AG04450 (cell line): ENCODE results near the gene SUN1. TPM values are rescaled to one million over a fixed set of nuclear protein-coding genes. Genes with fewer than 3 reads are reported as not detected.

Experiments used
- CTCF ChIA-PET: fragments of 300-600, 350-600 bp; formaldehyde crosslinking; extraction: SDS; loops from one replicate; lab custom pipeline; 2022; ENCODE audit warnings: antibody characterized with exemption, inconsistent platforms; lab: Charles Lee
- POLR2A ChIA-PET: fragments of 350-600 bp; formaldehyde crosslinking; extraction: SDS; loops from one replicate; lab custom pipeline; 2021; ENCODE audit warnings: antibody characterized with exemption, inconsistent platforms; lab: Yijun Ruan, JAX
- DNase-seq: peaks from one replicate; pipeline ENCODE4 v3.0.0-alpha.2; 2011; ENCODE audit warnings: low read depth, low spot score
- H3K27ac ChIP-seq: one replicate; pipeline ENCODE4 v1.5.1; 2012; ENCODE audit warnings: low read depth, low read length, control low read depth
- H3K27me3 ChIP-seq: one replicate; pipeline ENCODE4 v1.6.0; 2012; ENCODE audit warnings: low read length; ENCODE audit not compliant: control insufficient read depth, insufficient read depth
- H3K4me3 ChIP-seq: 2 replicates; pipeline ENCODE4 v1.5.1; 2011; ENCODE audit warnings: mild to moderate bottlenecking, low read depth, low read length, control low read depth
- H3K9me3 ChIP-seq: 2 replicates; pipeline ENCODE4 v1.5.1; 2012; ENCODE audit warnings: low read length; ENCODE audit not compliant: control insufficient read depth, insufficient read depth
- polyA plus RNA-seq: library from polyadenylated mRNA; depleted of rRNA; stranded (reverse); fragments of >200 nt; gene quantifications from 2 replicates; pipeline ENCODE4 v1.2.3, GENCODE V29; 2011
- TF ChIP-seq, protein P1 (sequence below): IDR thresholded peaks from 2 replicates; pipeline ENCODE4 v1.5.1; 2011; ENCODE audit warnings: low read depth, low read length, control low read depth, inconsistent platforms

Gene SUN1
- polyA plus RNA-seq, 1 experiment = 140 TPM

DNA sequence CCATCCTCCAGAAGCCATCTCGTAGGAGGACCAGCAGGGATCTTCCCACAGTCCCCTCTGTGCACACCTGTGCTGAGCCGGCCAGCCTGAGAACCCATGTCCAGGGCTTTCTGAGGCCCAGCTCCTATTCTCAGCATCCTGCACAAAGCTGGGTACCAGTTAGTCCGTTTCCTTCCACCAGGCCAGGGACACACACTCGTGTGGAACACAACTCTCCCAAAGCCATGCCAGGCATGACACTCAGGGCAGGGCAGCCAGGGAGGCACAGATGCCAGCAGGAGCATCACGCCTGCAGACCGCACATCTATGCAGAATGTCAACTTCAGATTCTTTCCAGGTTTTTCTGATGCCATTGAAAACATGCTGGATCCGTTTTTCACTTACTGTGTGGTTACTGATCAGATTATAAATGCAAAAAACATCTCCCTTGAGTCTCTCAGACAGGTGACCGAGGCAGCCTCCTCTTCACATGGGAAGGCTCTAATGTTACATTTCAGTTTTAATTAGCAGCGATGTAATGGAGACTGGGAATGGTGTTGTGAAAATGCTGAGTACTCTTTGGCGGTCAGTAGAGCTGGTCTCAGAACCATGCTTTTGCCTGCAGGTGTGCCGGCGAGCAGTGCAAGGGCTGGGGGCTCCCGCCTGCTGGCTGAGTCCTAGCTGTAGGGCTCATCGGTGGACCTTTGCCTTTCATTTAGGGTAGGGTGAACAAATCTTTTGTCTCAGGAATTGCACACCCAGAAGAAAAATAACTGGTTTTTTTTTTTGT is 3.3 kb upstream of the SUN1 start:
- no peak for DNase-seq
- Histone ChIP-seq H3K27ac (no peak overlapping the region), H3K27me3 (no peaks in the 10 kb centered on the region), H3K9me3 (peaks cover 5% of the 10 kb centered on the region), H3K4me3 (no peak overlapping the region)
- CTCF ChIA-PET = interaction anchor here (0.7 to 0.8 kb wide), 2 partner anchors 11 to 45 kb away, joined by 3 to 9 read pairs; no protein-coding TSS in a partner anchor
- TF ChIP-seq, protein P1, sequence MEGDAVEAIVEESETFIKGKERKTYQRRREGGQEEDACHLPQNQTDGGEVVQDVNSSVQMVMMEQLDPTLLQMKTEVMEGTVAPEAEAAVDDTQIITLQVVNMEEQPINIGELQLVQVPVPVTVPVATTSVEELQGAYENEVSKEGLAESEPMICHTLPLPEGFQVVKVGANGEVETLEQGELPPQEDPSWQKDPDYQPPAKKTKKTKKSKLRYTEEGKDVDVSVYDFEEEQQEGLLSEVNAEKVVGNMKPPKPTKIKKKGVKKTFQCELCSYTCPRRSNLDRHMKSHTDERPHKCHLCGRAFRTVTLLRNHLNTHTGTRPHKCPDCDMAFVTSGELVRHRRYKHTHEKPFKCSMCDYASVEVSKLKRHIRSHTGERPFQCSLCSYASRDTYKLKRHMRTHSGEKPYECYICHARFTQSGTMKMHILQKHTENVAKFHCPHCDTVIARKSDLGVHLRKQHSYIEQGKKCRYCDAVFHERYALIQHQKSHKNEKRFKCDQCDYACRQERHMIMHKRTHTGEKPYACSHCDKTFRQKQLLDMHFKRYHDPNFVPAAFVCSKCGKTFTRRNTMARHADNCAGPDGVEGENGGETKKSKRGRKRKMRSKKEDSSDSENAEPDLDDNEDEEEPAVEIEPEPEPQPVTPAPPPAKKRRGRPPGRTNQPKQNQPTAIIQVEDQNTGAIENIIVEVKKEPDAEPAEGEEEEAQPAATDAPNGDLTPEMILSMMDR = no peak
- POLR2A ChIA-PET = no interaction called here

- H3K27ac ChIP-seq = no peak overlapping the region
- TF ChIP-seq, protein P1 = no peak
- ChIA-PET CTCF (interaction anchor here (0.8 kb wide), 1 partner anchor 44 kb away, joined by 9 read pairs; no protein-coding TSS in a partner anchor), POLR2A (no interaction called here)
- peaks cover 2% of the 10 kb centered on the region; the same call in 1 of the 2 replicates for H3K9me3 ChIP-seq
- DNase-seq = no peak
- H3K27me3 ChIP-seq = no peaks in the 10 kb centered on the region
- no peak overlapping the region for H3K4me3 ChIP-seq
These were observed 2.2 kb upstream of the SUN1 start for GRCh38 chr7:830069-830468.

DNA sequence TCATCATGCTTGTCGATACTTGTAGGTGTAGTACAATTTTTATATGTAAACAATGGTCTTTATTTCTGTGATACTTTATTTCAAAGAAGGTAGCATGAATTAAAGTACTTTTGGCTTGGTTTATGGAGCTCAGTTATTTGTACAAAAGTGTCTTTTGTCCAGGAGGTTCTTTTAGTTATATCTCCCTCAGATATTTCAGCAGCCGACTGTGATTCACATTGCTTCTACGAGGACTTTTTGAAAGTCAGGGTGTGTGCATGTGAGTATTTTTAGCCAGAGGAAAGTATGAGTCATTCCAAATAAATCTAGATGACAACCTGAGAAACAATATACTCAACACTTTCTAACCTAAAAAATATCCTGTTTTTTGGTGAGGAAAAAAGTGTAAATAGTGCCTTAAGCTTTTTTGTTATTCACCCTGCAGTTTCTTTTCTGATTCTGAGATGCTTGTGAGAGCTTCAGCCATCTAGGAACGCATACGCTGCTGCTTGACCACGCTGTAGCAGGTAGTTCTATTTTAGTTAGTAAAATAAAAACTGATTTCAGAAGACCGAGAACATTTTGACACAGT is 595 bp upstream of the SUN1 start:
- Histone ChIP-seq H3K4me3 (peak overlapping the region; percentile 8), H3K27ac (peak overlapping the region; percentile 80), H3K27me3 (no peaks in the 10 kb centered on the region), H3K9me3 (no peaks in the 10 kb centered on the region)
- peak; percentile 72 for DNase-seq
- TF ChIP-seq, protein P1 = no peak
- ChIA-PET CTCF (interaction anchor here (0.8 kb wide), 1 partner anchor 36 kb away, joined by 3 read pairs; no protein-coding TSS in a partner anchor), POLR2A (interaction anchor here (0.8 to 0.9 kb wide), 2 partner anchors 21 to 42 kb away, joined by 3 read pairs; no protein-coding TSS in a partner anchor)

GRCh38 chr7:832968-833424 is 720 bp downstream of the SUN1 start:
- no peaks in the 10 kb centered on the region for H3K9me3 ChIP-seq
- H3K27ac ChIP-seq = peak overlapping the region; percentile 80
- H3K27me3 ChIP-seq = no peaks in the 10 kb centered on the region
- DNase-seq = no peak
- H3K4me3 ChIP-seq = no peak overlapping the region
- CTCF ChIA-PET = interaction anchor here (1.0 kb wide), 1 partner anchor 41 kb away, joined by 4 read pairs; no protein-coding TSS in a partner anchor
- POLR2A ChIA-PET = no interaction called here
- TF ChIP-seq, protein P1 = no peak
